Measurements from ENCODE around the gene HOXD9. TPM values are rescaled to one million over a fixed set of nuclear protein-coding genes. Genes with fewer than 3 reads are reported as not detected.
A peak's percentile ranks its signal among the peaks of the same experiment; 100 is the strongest.

HOXD9 gene
- total RNA-seq, 1 donor from 2014 or later = not detected

DNA sequence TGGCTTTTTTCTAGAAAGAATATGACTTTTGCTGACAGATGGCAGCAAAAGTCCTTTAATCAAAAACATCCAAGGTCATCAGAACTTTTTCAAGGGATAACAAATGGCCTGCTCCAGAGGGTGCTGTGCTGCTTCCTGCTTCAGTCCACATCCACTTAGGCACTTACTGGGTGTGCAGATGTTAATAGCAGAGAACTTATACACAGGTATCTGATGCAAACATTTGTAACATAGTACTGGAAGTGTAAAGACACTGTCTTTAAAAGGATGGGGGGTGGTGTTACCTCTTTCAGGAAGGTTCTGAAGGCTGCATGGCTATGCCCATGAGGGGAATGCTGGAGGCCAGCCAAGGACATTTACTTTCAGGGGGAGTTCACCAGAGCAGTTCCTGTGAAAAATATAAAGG is 12.5 kb downstream of the HOXD9 start:
- H3K9me3 Mint-ChIP-seq (ENCODE audit: unreplicated experiment) = peaks cover 4% of the 10 kb centered on the region
- no peak overlapping the region for H3K4me3 Mint-ChIP-seq (ENCODE audit: unreplicated experiment)
- DNase-seq (ENCODE audit: extremely low spot score, unreplicated experiment) = no peak

DNA sequence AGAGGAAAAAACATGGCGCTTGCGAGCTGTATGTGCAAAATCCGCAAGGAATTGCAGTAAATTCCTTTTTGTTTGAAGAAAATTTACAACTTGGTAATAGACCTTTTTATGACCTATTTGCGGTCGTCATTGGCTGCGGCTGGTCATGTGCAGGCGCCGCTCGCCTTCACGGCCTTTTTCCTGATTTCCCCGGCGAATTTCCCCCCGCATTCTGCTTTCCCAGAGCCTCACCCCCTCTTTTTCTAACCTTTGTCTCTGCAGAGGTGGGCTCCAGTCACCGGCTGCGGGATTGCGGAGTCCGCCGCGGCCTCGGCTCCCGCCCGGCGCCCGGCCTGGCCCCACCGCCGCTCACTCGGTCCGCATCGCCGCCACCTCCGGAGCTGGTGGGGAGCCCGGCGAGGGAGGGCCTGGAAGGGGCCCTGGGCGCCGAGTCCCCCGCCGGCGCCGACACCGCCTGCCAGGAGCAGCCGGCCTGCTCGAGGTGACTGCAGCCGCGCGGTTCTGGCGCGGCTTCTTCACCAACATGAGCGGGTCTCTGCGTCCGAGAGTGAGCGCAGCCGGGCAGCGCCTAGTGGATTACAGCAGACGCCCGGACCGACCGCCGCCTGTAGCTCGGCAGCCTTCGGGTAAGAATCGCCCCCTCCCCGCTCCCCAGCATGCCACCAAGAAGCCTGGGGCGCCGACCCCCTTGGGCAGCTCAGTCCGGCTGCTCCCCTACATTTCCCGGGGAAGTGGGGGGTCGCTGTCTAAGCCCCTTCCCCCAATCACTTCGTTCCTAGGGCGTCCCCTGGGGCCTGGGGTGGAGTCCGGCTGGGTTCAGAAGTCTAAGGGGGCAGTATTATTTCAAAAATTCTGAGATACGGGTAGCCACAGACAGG is 14.1 kb downstream of the HOXD9 start:
- no peak overlapping the region for H3K27ac Mint-ChIP-seq (ENCODE audit: unreplicated experiment)
- peaks cover 18% of the 10 kb centered on the region for H3K4me1 Mint-ChIP-seq (ENCODE audit: unreplicated experiment)
- DNase-seq (ENCODE audit: extremely low spot score, unreplicated experiment) = no peak
- H3K4me3 Mint-ChIP-seq (ENCODE audit: unreplicated experiment) = peak overlapping the region; percentile 67
- H3K36me3 Mint-ChIP-seq (ENCODE audit: unreplicated experiment) = peaks cover 5% of the 10 kb centered on the region
- TF ChIP-seq, protein P1, sequence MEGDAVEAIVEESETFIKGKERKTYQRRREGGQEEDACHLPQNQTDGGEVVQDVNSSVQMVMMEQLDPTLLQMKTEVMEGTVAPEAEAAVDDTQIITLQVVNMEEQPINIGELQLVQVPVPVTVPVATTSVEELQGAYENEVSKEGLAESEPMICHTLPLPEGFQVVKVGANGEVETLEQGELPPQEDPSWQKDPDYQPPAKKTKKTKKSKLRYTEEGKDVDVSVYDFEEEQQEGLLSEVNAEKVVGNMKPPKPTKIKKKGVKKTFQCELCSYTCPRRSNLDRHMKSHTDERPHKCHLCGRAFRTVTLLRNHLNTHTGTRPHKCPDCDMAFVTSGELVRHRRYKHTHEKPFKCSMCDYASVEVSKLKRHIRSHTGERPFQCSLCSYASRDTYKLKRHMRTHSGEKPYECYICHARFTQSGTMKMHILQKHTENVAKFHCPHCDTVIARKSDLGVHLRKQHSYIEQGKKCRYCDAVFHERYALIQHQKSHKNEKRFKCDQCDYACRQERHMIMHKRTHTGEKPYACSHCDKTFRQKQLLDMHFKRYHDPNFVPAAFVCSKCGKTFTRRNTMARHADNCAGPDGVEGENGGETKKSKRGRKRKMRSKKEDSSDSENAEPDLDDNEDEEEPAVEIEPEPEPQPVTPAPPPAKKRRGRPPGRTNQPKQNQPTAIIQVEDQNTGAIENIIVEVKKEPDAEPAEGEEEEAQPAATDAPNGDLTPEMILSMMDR (IDR thresholded peaks at IDR 0.05) = no peak
- peaks cover 4% of the 10 kb centered on the region for H3K9me3 Mint-ChIP-seq (ENCODE audit: unreplicated experiment)
- peaks cover 88% of the 10 kb centered on the region for H3K27me3 Mint-ChIP-seq (ENCODE audit: unreplicated experiment)

More for the DNA sequence above, 12.5 kb downstream of the HOXD9 start:
- peaks cover 5% of the 10 kb centered on the region for H3K36me3 Mint-ChIP-seq (ENCODE audit: unreplicated experiment)
- H3K27me3 Mint-ChIP-seq (ENCODE audit: unreplicated experiment) = peaks cover 89% of the 10 kb centered on the region
- peaks cover 20% of the 10 kb centered on the region for H3K4me1 Mint-ChIP-seq (ENCODE audit: unreplicated experiment)
- TF ChIP-seq, protein P1 (IDR thresholded peaks at IDR 0.05) = no peak
- H3K27ac Mint-ChIP-seq (ENCODE audit: unreplicated experiment) = no peak overlapping the region

GRCh38 chr2:176137252-176137580 is 14.7 kb downstream of the HOXD9 start:
- Mint-ChIP-seq H3K27ac (ENCODE audit: unreplicated experiment) (no peak overlapping the region), H3K4me1 (ENCODE audit: unreplicated experiment) (peaks cover 14% of the 10 kb centered on the region), H3K36me3 (ENCODE audit: unreplicated experiment) (peaks cover 5% of the 10 kb centered on the region), H3K4me3 (ENCODE audit: unreplicated experiment) (no peak overlapping the region), H3K27me3 (ENCODE audit: unreplicated experiment) (peaks cover 89% of the 10 kb centered on the region), H3K9me3 (ENCODE audit: unreplicated experiment) (peaks cover 4% of the 10 kb centered on the region)
- TF ChIP-seq, protein P1 (IDR thresholded peaks at IDR 0.05) = no peak
- no peak for DNase-seq (ENCODE audit: extremely low spot score, unreplicated experiment)

DNA sequence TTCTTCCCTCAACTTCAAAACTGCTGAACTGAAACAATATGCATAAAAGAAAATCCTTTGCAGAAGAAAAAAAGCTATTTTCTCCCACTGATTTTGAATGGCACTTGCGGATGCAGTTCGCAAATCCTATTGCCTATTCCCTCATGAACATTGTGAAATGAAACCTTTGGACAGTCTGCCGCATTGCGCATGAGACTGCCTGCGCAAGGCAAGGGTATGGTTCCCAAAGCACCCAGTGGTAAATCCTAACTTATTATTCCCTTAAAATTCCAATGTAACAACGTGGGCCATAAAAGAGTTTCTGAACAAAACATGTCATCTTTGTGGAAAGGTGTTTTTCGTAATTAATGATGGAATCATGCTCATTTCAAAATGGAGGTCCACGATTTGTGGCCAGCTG is 15.4 kb downstream of the HOXD9 start:
- Mint-ChIP-seq H3K4me3 (ENCODE audit: unreplicated experiment) (no peak overlapping the region), H3K27ac (ENCODE audit: unreplicated experiment) (no peak overlapping the region), H3K9me3 (ENCODE audit: unreplicated experiment) (peaks cover 4% of the 10 kb centered on the region), H3K27me3 (ENCODE audit: unreplicated experiment) (peaks cover 87% of the 10 kb centered on the region), H3K36me3 (ENCODE audit: unreplicated experiment) (peaks cover 5% of the 10 kb centered on the region), H3K4me1 (ENCODE audit: unreplicated experiment) (peaks cover 11% of the 10 kb centered on the region)
- no peak for DNase-seq (ENCODE audit: extremely low spot score, unreplicated experiment)
- TF ChIP-seq, protein P1 (IDR thresholded peaks at IDR 0.05) = no peak

GRCh38 chr2:176138526-176138922 is 16.0 kb downstream of the HOXD9 start:
- Mint-ChIP-seq H3K27me3 (ENCODE audit: unreplicated experiment) (peaks cover 87% of the 10 kb centered on the region), H3K36me3 (ENCODE audit: unreplicated experiment) (peaks cover 5% of the 10 kb centered on the region)
- TF ChIP-seq, protein P1 (IDR thresholded peaks at IDR 0.05) = no peak

More at GRCh38 chr2:176138526-176138922, 16.0 kb downstream of the HOXD9 start:
- peaks cover 4% of the 10 kb centered on the region for H3K9me3 Mint-ChIP-seq (ENCODE audit: unreplicated experiment)
- DNase-seq (ENCODE audit: extremely low spot score, unreplicated experiment) = no peak
- H3K4me1 Mint-ChIP-seq (ENCODE audit: unreplicated experiment) = peaks cover 11% of the 10 kb centered on the region
- no peak overlapping the region for H3K4me3 Mint-ChIP-seq (ENCODE audit: unreplicated experiment)
- no peak overlapping the region for H3K27ac Mint-ChIP-seq (ENCODE audit: unreplicated experiment)
